ENCODE measurements around the gene FSD1L.

Gene FSD1L

DNA sequence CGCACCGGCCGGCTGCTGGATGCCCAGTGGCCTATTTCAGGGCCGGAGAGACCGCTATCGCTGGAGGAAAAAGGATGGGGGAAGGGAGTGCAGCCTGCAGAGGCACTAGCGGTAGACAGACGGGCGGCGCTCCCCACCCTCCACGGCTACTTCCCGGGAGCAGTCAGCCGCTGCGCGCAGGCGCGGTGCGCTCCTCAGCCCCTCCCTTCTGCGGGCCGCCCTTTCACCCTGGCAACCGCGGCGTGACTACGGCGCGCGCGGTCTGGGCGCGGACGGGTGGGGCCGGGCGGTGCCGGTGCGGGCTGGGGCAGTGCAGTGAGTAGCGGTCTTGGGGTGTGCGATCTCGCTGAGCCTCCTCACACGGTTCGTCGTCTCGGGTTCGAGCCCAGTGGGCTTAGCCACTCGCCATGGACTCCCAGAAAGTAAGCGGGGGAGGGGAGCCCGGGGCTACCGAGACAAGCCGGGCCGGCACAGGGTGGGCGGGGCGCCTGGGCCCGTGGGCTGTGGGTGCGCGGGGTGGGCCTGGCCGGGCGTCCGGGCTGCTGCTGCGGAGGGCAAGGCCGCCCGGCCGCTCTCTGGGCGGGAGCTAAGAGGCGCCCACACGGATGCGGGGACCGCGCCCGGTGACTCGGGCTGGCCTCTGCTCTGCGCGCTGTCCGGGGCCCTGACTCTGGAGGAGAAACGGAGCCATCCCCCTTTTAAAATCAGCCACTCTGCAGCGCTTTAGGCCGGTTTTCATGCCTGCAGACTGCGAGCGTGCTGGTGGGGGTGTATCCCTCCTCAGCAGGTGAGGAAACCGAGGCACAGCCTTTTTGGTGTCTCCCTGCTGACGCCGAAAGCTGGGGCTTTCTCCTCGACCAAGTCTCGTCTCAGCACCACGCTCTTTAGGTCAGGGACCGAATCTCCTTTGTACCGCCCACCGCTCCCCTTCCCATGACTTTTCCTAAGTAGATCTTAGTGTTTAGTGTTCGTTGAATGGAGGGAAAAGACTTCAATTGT, at the start of gene FSD1L:
Gene FSD1L, plus strand, starts transcription at position 221 of the 999 bp plus-strand sequence. Its CDS starts 187 bp downstream, at position 408.
- peak; percentile 39 to 69 for DNase-seq (ENCODE audit: low read depth in 2 of 2)

GRCh38 chr9:105399117-105399516, 48.7 kb upstream of the FSD1L start:
- DNase-seq (ENCODE audit: low read depth in 2 of 2) = no peak

- DNase-seq (ENCODE audit: low read depth in 2 of 2) = no peak
These were observed 46.2 kb upstream of the FSD1L start for GRCh38 chr9:105401651-105402050.

DNA sequence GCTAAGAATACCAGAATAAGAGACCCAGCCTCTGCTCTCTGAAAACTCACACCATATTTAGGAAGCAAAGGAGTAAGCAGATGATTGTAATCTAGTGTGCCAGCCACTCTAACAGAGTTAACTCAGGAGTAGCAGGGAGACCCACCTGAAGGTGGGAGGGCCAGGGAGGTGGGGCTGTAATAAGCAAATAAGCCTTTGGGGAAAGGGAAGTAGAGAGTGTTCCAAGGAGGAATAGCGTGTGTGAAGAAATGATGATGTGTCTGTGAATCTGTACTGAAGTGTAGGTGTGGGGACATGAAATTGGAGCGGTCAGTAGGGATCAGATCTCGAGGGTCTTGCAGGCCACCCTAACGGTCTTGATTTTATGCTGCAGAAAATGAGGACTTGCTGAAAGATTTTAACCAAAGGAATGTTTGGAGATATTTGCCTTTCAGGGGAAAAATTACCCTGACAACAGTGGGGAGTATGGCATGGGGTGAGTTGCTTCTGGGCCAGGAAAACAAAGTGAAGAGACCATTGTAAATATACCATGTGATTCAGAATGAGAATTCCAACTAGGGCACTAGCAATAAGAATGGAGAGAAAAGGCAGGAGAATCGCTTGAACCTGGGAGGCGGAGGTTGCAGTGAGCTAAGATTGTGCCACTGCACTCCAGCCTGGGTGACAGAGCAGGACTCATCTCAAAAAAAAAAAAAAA, 44.1 kb upstream of the FSD1L start:
- no peak for DNase-seq (ENCODE audit: low read depth in 2 of 2)

DNA sequence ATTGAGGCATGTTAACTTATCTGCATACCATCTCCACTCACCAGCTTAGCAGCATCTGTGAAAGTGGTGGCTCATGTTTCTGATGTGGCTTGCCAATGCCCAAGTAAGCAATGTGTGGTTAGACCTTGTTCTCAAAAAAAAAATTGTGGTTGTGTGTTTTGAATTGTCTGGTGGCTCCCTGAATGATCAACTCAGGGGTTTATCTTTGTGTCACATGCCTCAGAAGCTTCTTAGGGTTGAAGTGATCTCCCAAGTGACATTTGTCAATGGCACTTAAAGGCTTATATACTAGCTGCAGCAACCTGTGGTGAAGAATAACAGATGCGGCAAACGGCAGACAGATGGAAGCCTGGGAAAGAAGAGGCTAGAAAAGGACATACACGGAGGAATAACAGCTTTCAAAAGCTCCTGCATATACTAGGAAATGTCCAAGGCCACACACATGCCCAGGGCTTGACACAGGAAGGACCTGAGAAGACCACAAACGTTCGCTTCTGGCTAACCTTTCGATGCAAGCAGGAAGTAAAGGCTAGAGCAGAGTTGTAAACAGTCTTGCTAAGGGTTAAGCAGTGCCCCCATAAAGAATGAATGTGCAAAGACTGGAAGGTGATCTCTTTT, 42.2 kb upstream of the FSD1L start:
- peak in 1 of 2 donors; percentile 8 for DNase-seq (ENCODE audit: low read depth in 2 of 2)

DNA sequence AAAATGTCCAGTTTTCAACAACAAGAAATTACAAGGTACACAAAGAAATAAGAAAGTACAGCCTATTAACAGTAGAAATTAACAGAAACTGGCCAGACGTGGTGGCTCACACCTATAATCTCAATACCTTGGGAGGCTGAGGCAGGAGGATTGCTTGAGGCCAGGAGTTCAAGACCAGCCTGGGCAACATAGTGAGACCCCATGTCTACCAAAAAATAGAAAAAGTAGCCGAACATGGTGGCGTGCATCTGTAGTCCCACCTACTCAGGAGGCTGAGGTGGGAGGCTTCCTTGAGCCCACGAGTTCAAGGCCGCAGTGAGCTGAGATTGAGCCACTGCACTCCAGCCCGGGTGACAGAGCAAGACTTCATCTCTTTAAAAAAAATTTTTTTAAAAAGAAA, 41.5 kb upstream of the FSD1L start:
- no peak for DNase-seq (ENCODE audit: low read depth in 2 of 2)

DNA sequence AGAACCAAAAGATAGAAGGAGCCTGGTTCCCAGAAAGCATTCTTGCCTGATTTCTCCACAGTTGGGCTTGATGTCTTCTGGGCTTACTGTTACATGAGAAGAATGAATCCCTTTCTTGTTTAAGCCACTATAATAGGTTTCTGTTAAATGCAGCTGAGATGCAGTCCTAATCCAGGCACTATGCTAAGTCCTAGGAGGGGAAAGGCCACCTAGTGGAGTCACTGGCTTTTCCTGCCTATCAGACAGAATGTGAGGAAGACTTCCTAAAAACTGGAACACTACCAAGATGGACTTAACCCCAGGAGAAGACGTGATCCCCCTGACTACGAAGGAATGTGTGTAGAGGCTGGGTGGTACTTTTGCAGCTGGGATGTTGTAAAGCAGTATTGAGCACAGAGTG, 34.3 kb upstream of the FSD1L start:
- no peak for DNase-seq (ENCODE audit: low read depth in 2 of 2)

DNA sequence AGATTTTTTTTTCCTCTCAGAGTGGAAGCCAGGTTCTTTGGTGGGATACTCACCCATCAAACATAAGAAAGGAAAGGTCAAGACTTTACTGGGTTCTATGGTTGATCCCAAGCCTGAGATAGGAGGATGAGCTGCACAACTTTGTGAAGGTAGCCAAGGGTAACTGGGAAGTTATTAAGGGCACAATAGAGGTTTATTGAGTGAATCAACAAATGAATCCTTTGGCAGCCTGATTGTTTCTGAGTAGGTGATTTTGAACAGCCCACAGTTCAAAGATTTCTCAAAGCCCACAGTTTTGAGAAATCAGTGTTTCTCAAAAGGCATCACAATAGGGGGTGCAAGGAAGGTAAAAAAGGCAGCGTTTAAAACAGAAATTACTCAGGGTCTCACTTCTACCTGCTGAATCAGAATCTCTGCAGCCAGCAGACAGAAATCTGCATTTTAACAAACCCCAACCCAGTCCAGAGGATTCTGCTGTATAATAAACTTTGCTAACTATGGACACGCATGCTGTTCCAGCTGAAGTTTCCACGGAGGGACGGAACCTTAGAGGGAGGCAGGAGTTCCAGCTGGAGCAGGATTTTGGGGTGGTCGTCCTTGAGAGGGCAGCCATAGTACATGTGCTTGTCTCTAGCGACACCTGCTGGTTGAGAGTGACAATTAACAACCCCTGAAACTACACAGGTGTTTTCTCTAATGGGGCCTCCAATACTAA, 32.7 kb upstream of the FSD1L start:
- DNase-seq (ENCODE audit: low read depth in 2 of 2) = peak; percentile 9 to 18

- no peak for DNase-seq (ENCODE audit: low read depth in 2 of 2)
These were observed 32.2 kb upstream of the FSD1L start for GRCh38 chr9:105415662-105415980.

GRCh38 chr9:105416840-105417239, 31.0 kb upstream of the FSD1L start:
- DNase-seq (ENCODE audit: low read depth in 2 of 2) = no peak

DNA sequence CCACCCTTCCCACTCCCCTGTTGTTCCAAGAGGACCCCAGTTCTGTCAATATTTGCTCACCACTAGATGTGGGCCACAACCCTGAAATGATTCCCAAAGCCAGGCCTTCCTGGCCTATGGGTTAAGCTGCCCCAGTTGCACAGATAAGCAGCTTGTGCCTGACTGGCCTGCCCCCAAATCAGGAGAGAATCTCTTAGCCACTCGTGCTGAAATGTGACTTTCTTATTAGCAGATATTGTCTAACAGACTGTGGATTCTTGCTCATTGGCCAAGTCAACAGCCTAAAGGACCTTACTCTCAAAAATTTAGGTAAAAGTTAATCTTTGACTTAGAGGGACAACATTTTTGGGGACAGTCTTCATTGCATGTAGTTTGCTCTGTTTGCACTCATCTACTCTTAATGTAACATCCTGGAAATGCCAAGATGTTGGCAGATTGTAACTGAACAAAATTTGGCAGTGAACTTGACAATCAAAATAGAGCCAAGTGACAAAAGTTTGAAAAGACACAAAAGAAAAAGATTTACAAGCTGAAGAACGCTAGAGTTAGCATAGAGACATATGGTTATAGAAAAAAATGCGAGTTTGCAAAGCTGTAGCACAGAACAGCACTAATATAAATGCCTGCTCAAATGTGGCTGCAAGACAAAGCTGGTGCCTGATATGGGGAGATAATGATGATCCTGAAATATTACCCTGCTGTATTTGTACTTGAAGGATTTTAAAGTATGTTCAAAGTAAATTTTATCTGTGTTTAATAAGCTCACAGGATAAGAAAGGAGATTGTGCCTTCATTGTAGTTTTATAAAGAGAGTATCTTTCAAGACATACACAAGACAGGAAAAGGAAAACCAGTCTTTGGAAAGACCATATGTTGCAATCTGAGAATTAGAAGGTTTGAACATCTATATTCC, 29.0 kb upstream of the FSD1L start:
- no peak for DNase-seq (ENCODE audit: low read depth in 2 of 2)

DNA sequence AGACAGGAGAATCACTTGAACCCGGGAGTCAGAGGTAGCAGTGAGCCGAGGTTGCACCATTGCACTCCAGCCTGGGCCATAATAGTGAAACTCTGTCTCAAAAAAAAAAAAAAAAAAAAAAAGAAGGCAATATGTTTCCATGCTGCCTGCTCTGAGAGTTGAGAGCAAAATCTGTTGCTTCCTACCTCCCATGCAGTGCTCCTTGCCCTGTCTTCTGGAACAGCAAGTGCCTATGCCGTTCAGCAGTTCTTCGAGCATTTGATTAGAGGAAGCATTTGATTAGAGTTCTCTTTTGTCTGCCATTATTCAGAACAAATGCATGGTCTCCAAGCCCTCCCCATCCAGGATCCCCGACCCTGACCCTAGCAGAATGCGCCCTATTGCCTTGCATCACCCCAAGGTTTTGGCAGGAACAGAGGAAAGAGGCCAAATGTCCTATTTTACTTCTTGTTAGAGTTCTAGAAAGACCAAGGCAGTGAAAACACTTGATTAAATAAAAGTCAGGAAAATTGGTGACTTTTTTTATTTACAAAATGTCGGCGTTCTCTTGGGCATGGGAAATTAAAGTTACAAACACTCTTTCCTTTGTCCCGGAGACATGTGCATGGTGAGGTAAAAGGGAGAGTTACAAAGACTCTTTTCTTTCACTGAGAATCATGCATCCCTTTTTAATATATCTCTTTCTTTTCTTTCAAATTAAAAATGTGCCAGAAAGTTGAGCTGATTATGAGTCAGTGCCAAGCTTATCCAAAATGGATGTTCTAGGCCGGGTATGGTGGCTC, 27.8 kb upstream of the FSD1L start:
- no peak for DNase-seq (ENCODE audit: low read depth in 2 of 2)

GRCh38 chr9:105421154-105421553, 26.7 kb upstream of the FSD1L start:
- DNase-seq (ENCODE audit: low read depth in 2 of 2) = no peak

DNA sequence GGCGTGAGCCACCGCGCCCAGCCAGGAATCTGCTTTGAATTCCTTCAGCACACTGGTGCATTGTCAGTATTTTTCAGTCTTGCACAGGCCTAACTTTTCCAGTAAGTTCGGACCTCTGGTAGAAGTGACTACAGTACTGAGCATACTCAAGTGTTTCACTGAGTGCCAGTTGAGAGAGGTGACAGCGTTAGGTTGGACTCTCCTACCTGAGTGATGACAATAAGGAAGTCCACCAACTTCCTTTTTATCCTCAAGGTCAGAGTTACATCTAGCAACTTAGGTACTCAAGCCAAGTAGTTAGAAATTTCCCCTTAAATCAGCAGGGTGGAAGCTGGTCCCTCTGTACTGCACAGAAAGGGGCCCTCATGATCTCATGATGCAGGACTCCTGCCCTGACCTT, 26.0 kb upstream of the FSD1L start:
- no peak for DNase-seq (ENCODE audit: low read depth in 2 of 2)

- no peak for DNase-seq (ENCODE audit: low read depth in 2 of 2)
These were observed 21.9 kb upstream of the FSD1L start for GRCh38 chr9:105425816-105426433.

DNA sequence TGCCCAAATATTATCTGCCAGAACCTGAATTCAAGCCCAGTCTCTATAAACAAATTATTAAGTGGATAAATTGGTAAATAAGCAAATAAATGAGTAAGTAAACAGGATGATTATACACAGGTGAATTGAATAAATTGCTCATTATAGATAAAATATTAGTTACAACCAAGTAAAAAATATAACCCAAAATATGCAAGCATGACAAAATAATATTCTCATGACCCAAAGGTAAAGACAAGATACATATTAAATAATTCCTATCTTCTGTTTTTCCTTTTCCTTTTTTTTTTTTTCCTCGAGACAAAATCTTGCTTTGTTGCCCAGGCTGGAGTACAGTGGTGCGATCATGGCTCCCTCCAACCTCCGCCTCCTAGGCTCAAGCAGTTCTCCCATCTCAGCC, 21.2 kb upstream of the FSD1L start:
- DNase-seq (ENCODE audit: low read depth in 2 of 2) = no peak

DNA sequence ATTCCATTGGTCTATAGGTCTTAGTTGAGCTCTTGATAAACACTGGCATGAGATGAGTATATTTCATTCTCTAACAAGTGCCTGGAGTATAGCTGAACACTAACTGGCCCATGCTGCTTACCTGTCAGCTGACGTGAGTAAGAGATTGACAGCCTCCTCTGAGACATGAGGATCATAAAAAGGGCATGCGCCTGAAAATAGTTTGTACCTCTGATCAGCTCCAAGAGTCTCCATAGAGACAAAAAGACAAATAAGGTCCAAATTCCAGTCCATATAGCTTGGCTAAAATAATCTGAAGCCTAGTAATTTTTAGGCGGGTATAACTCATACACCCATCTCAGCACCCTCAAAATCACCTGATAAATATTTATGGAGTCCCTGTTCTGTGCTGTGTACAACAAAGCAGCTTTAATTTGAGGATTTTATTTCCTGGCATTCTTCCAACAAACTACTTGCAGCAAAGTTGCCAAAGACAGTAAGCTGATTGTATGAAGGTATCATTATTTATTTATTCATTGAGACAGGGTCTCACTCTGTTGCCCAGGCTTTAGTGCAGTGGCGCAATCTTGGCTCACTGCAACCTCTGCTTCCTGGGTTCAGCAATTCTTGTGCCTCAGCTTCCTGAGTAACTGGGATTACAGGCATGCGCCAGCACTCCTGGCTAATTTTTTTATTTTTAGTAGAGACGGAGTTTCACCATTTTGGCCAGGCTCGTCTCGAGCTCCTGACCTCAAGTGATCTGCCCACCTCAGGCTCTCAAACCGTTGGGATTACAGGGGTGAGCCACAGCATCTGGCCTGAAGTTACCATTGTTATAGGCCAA, 16.2 kb upstream of the FSD1L start:
- DNase-seq (ENCODE audit: low read depth in 2 of 2) = no peak

DNA sequence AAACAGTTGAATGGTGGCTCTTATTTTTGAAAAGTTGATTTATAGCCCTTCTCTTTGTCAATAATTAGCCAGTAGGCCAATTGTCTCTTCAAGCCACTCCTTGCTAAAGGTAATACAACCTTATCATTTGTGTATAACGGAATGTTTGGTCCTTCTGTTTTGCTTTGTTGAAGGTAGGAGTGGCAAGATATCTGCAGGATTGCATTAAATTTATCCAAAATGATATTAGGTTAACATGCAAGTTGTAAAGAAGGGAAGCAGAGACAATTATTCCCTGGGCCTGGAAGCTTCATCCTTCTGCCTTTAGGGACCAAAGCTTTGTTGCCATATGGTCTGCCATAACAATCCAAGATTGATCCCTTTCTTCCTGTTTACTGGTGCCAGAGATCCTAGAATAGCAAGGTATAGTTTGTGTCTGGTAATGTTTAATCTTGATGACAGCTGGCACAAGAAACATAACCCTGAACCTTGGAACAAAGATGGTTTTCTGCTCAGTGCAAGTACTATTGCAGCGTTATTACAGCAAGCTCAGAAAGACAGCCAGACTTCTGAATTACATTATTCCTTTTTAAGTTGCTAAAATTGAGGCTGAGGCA, 15.5 kb upstream of the FSD1L start:
- DNase-seq (ENCODE audit: low read depth in 2 of 2) = no peak

Measured in stimulated activated CD4-positive, alpha-beta T cell treated with anti-CD3 and anti-CD28 coated beads, Interleukin-1b, Interleukin-23, amount 100 ng/mL, for 1 hour (primary cell).